OCI-LY7 (cell line): Measurements from ENCODE around the gene RFX2. TPM values are rescaled to one million over a fixed set of nuclear protein-coding genes. Genes with fewer than 3 reads are reported as not detected.

Source experiments
- BruUV-seq: library from RNA; stranded (reverse); fragments of 400-500 nt; replicated peaks from 2 replicates; lab custom pipeline; 2021; lab: Mats Ljungman, UMichigan
- CTCF ChIA-PET: fragments of 300-600 bp; sonication (Branson Sonifier 250); formaldehyde crosslinking; loops from one replicate; lab custom pipeline; 2022; ENCODE audit warnings: antibody characterized with exemption; ENCODE audit not compliant: unreplicated experiment; lab: Charles Lee
- POLR2A ChIA-PET: fragments of 300-600 bp; sonication (Branson Sonifier 250); formaldehyde crosslinking; loops from one replicate; lab custom pipeline; 2022; ENCODE audit warnings: antibody characterized with exemption; lab: Charles Lee
- DNase-seq: peaks from one replicate; pipeline ENCODE4 v3.0.0-alpha.2; 2015; ENCODE audit warnings: low spot score
- H2AFZ ChIP-seq: fragments of 200-600 bp; sonication (generic), shearing (Covaris generic); 2 replicates; pipeline ENCODE4 v1.6.1; 2014; ENCODE audit warnings: mild to moderate bottlenecking, antibody characterized with exemption, low read length, moderate library complexity
- H3K27ac ChIP-seq: fragments of 200-600 bp; sonication (generic); 2 replicates; pipeline ENCODE4 v1.5.1; 2014; ENCODE audit warnings: mixed run types, low read depth, mild to moderate bottlenecking, moderate library complexity, low read length, inconsistent platforms; ENCODE audit not compliant: poor library complexity, severe bottlenecking
- H3K36me3 ChIP-seq: fragments of 200-600 bp; sonication (generic); 2 replicates; pipeline ENCODE4 v1.6.1; 2014; ENCODE audit warnings: mild to moderate bottlenecking, antibody characterized with exemption, low read length, moderate library complexity, mixed read lengths; ENCODE audit not compliant: insufficient read depth
- H3K4me1 ChIP-seq: fragments of 200-600 bp; sonication (generic); 2 replicates; pipeline ENCODE4 v1.5.1; 2014; ENCODE audit warnings: mild to moderate bottlenecking, low read length; ENCODE audit not compliant: insufficient read depth, poor library complexity, severe bottlenecking
- H3K4me2 ChIP-seq: fragments of 200-600 bp; sonication (generic); 2 replicates; pipeline ENCODE4 v1.6.1; 2014; ENCODE audit warnings: mild to moderate bottlenecking, low read length
- H3K4me3 ChIP-seq: fragments of 200-600 bp; sonication (generic); 2 replicates; pipeline ENCODE4 v1.5.1; 2014; ENCODE audit warnings: mild to moderate bottlenecking, low read depth, low read length; ENCODE audit not compliant: poor library complexity, severe bottlenecking
- H3K79me2 ChIP-seq: fragments of 200-600 bp; sonication (generic); 2 replicates; pipeline ENCODE4 v1.6.1; 2016; ENCODE audit warnings: low read depth, mild to moderate bottlenecking, low read length, moderate library complexity, mixed read lengths; ENCODE audit not compliant: insufficient read depth
- H3K9me2 ChIP-seq: fragments of 200-600 bp; sonication (generic); 2 replicates; pipeline ENCODE4 v1.6.1; 2016; ENCODE audit warnings: mild to moderate bottlenecking, low read length, mixed read lengths; ENCODE audit not compliant: insufficient read depth
- H3K9me3 ChIP-seq: fragments of 200-600 bp; sonication (generic); 2 replicates; pipeline ENCODE4 v1.6.1; 2014; ENCODE audit warnings: mild to moderate bottlenecking, mixed run types, low read length, mixed read lengths
- H4K20me1 ChIP-seq: fragments of 200-600 bp; sonication (generic); 2 replicates; pipeline ENCODE4 v1.6.1; 2014; ENCODE audit warnings: mild to moderate bottlenecking, antibody characterized with exemption, low read length, moderate library complexity, mixed read lengths; ENCODE audit not compliant: insufficient read depth
- CTCF ChIP-seq: fragments of 200-600 bp; sonication (generic); conservative IDR thresholded peaks from 2 replicates; pipeline ENCODE4 v1.5.1; 2014; ENCODE audit warnings: mild to moderate bottlenecking, antibody characterized with exemption, low read length, moderate library complexity, mixed read lengths
- EZH2phosphoT487 ChIP-seq: fragments of 200-600 bp; sonication (generic); IDR thresholded peaks from 2 replicates; pipeline ENCODE4 v1.6.1; 2018; ENCODE audit warnings: low read depth, borderline replicate concordance, mild to moderate bottlenecking, mixed run types, antibody characterized with exemption, low read length, moderate library complexity, mixed read lengths
- intact Hi-C: fragments of 100-400 bp; cut with micrococcal nuclease; formaldehyde crosslinking; loops from one replicate; pipeline ENCODE4 v1.10.0; 2022; ENCODE audit not compliant: unreplicated experiment
- total RNA-seq, 2 experiments: library from RNA; depleted of rRNA in 1 of 2; stranded (reverse); fragments of >200 nt in 1 of 2; shearing (Covaris generic) in 1 of 2; gene quantifications; 2 replicates each; pipeline ENCODE4 v1.2.3, GENCODE V29; 2014 to 2022

The RFX2 gene
- total RNA-seq, 2 experiments from 2014 or later = 11.0 to 11.8 TPM

- POLR2A ChIA-PET = interaction anchor here (0.7 to 1.5 kb wide), 5 partner anchors 9 to 45 kb away, joined by 3 to 4 read pairs (median 3); partner anchors contain the start of gene NDUFA11
- Histone ChIP-seq H3K27ac (peak overlapping the region; percentile 96), H3K79me2 (peaks cover 86% of the 10 kb centered on the region), H3K4me1 (peaks cover 68% of the 10 kb centered on the region), H3K4me3 (peak overlapping the region; percentile 45), H3K9me2 (no peaks in the 10 kb centered on the region), H3K36me3 (peaks cover 51% of the 10 kb centered on the region; the same call in 1 of the 2 replicates), H3K9me3 (no peaks in the 10 kb centered on the region), H4K20me1 (no peaks in the 10 kb centered on the region), H3K4me2 (peak overlapping the region; percentile 80), H2AFZ (no peak overlapping the region)
- no peak for DNase-seq
- CTCF ChIA-PET = no interaction called here
- BruUV-seq = no TSS peak
- TF ChIP-seq CTCF (no peak), EZH2phosphoT487 (no peak)
- intact Hi-C loops = loop anchor here (1.0 kb wide), 1 partner anchor 123 kb away; no protein-coding TSS in a partner anchor
These were observed 161.3 kb downstream of the RFX2 start for GRCh38 chr19:5948752-5949564.

GRCh38 chr19:5947435-5947834 lies 162.9 kb downstream of the RFX2 start:
- Histone ChIP-seq H3K36me3 (peaks cover 51% of the 10 kb centered on the region; the same call in 1 of the 2 replicates), H3K9me2 (no peaks in the 10 kb centered on the region), H3K79me2 (peaks cover 72% of the 10 kb centered on the region), H3K4me2 (no peak overlapping the region), H4K20me1 (no peaks in the 10 kb centered on the region), H3K27ac (no peak overlapping the region), H3K4me1 (peaks cover 53% of the 10 kb centered on the region), H3K4me3 (no peak overlapping the region), H2AFZ (no peak overlapping the region), H3K9me3 (no peaks in the 10 kb centered on the region)
- BruUV-seq = no TSS peak
- DNase-seq = no peak
- intact Hi-C loops = no loop called here
- no peak for TF ChIP-seq EZH2phosphoT487
- no peak for TF ChIP-seq CTCF
- ChIA-PET CTCF (no interaction called here), POLR2A (no interaction called here)

- intact Hi-C loops = no loop called here
- TF ChIP-seq CTCF (no peak), EZH2phosphoT487 (no peak)
- H3K9me2 ChIP-seq = no peaks in the 10 kb centered on the region
- CTCF ChIA-PET = no interaction called here
- H3K4me3 ChIP-seq = no peak overlapping the region
- H3K36me3 ChIP-seq = peaks cover 58% of the 10 kb centered on the region
- no peak overlapping the region for H3K4me2 ChIP-seq
- peaks cover 40% of the 10 kb centered on the region; the same call in 1 of the 2 replicates for H3K79me2 ChIP-seq
- POLR2A ChIA-PET = interaction anchor here (1.9 kb wide), 1 partner anchor 8 kb away, joined by 7 read pairs; no protein-coding TSS in a partner anchor
- H2AFZ ChIP-seq = no peak overlapping the region
- no TSS peak for BruUV-seq
- peaks cover 14% of the 10 kb centered on the region for H3K4me1 ChIP-seq
- DNase-seq = no peak
- H4K20me1 ChIP-seq = no peaks in the 10 kb centered on the region
- no peak overlapping the region for H3K27ac ChIP-seq
- H3K9me3 ChIP-seq = no peaks in the 10 kb centered on the region
These were observed 166.7 kb downstream of the RFX2 start for GRCh38 chr19:5943623-5944022.
